ENCODE results near the gene UQCRFS1.

GRCh38 chr19:29259867-29260281 is 46.9 kb upstream of the UQCRFS1 start:
- TF ChIP-seq EZH2 (IDR thresholded peaks at IDR 0.05; ENCODE audit: low read length) (no peak), CTCF (optimal IDR thresholded peaks at IDR 0.05 in 1 of 3, IDR thresholded peaks at IDR 0.05 in 1 of 3, conservative IDR thresholded peaks at IDR 0.05 in 1 of 3; ENCODE audit: extremely low read depth in 1 of 3, insufficient read depth in 2 of 3, low read length in 3 of 3) (no peak)
